Left ventricle myocardium superior (tissue), 1 donor: ENCODE measurements around the gene SNX8. TPM values are rescaled to one million over a fixed set of nuclear protein-coding genes. Genes with fewer than 3 reads are reported as not detected.

Experiments used
- ATAC-seq: fragments of 200-7000 bp; cut with Tn5 transposase; one replicate; pipeline ENCODE4 v1.9.1; 2020; ENCODE audit warnings: mild to moderate bottlenecking, moderate library complexity
- DNase-seq: peaks from one replicate; pipeline ENCODE4 v3.0.0-alpha.2; 2020
- intact Hi-C: fragments of 100-400 bp; cut with micrococcal nuclease; formaldehyde crosslinking; loops from one replicate; pipeline ENCODE4 v1.11.0; 2022
- total RNA-seq: library from RNA; stranded (reverse); fragmentation: NEBNext Ultra II Directional; extraction: Animal tissue kit (Norgen Biotek cat#: 25700); gene quantifications from one replicate; pipeline ENCODE4 v1.2.1, GENCODE V29; 2021
- donor health status: DM: no; HTN: yes; CAD: no; lungs with severe emphysema.

SNX8 gene
- total RNA-seq, 1 donor from 2014 or later = 16.7 TPM

DNA sequence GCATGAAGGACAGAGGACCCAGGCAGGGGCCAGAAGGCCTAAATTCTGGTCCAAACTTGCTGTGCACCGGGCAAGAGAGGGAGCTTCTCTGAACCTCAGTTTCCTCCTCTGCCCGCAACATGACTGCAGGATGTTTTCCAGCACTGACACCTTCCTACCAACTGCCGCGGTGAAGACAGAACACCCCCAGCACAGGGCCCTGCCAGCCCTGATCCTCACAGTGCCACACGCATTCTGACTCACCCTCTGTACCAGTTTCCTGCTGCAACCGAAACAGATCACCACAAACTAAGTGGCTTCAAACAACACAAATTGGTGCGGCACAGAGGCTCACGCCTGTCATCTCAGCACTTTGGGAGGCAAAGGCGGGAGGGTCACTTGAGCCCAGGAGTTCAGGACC lies 99.6 kb downstream of the SNX8 start:
- peak; percentile 5 for ATAC-seq
- DNase-seq = no peak
- intact Hi-C loops = no loop called here

DNA sequence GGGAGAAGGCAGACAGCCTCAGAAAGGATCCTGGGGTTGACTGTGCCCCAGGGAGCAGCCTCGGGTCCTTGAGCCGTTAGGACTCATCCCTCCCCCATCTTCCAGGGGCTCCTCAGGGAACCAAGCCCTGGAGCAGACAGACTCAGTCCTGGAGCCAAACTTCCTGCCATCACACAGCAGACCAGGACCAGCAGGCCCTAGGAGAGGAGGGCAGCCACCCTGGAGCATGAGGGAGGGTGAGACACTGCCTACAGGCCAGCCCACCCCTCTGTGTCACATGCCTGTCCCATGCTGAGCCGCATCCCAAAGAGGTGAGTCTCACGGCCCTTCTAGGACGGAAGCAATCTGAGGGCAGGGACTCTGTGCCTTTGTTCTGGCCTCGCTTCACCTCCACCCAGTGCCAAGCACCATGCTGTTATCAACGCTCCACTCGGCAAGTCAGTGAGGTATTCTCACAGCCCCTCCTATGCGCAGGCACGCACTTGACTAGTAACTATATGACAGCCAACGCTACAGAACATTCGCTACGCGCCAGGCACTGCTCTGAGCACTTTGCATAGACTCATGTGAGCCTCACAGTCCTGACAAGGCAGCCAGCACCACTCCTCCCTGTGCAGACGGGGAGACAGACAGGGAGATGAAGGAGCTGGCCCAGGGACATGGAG lies 100.6 kb downstream of the SNX8 start:
- DNase-seq (peak; percentile 86), ATAC-seq (peak; percentile 89)
- intact Hi-C loops = no loop called here

DNA sequence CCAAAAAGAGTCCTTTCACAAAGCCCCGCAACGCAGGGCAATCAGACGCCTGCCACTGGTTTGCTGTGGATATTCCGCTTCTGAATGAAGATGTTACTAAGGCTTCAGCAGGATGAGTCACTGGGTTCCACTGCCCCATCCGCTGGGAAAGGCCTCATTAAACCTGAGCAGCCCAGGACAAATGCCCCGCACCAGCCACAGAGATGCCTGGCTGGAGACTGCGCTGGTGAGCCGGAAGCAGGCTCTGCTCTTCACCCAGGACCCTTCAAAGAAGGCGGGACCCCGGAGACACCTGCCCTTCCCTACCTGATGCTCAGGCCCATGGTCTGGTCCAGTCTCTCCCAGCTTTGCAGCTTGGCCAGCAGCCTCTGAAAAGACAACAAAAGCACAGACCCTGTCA lies 101.3 kb downstream of the SNX8 start:
- ATAC-seq (no peak), DNase-seq (no peak)
- intact Hi-C loops = no loop called here

DNA sequence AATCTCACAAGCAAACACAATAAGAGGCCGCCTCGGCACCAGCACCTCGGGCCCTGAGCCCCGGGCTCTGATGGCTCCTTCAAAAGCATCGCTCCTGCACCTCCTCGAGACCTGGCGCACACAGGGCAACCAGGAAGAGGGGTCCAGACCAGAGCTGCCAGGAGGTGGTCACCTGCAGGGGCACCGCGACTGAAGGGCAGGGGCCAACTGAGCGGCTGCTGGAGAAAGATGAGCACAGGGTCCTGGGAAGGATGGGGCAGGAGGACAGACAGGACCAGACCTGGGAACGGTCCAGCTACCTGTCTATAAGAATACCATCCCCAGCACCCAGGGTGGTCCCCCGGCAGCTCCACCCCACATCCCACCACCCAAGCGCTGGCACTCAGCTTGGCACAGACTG lies 102.3 kb downstream of the SNX8 start:
- ATAC-seq = no peak
- intact Hi-C loops = no loop called here
- DNase-seq = no peak

DNA sequence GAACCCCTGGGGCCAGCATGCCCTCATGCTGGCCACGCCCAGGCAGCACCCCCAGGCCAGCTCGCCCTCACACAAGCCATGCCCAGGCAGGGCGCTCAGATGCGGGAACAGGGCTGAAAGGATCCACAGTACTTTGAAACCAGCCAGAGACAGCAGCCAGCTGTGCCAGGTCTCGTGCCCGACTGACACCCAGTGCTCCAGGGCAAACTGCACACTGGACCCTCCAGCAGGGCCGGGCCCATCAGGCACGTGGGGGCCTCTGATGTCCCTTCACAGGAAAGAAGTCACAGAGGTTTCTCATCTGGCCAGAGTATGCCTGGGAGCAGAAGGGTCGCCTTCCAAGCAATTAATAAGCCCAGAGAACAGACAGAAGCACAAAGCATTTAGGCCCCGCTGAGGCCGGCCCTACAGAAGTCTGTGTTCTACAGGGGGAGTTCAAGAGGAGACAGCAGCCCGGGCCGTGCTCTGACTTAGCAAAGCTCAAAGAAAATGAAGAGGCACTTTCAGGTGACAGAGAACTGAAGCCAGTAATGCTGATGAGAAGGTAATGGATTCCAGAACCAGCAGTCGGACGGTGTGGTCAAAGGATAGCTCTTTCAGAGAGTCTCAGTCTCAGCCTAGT lies 102.9 kb downstream of the SNX8 start:
- intact Hi-C loops = no loop called here
- no peak for ATAC-seq
- DNase-seq = no peak

DNA sequence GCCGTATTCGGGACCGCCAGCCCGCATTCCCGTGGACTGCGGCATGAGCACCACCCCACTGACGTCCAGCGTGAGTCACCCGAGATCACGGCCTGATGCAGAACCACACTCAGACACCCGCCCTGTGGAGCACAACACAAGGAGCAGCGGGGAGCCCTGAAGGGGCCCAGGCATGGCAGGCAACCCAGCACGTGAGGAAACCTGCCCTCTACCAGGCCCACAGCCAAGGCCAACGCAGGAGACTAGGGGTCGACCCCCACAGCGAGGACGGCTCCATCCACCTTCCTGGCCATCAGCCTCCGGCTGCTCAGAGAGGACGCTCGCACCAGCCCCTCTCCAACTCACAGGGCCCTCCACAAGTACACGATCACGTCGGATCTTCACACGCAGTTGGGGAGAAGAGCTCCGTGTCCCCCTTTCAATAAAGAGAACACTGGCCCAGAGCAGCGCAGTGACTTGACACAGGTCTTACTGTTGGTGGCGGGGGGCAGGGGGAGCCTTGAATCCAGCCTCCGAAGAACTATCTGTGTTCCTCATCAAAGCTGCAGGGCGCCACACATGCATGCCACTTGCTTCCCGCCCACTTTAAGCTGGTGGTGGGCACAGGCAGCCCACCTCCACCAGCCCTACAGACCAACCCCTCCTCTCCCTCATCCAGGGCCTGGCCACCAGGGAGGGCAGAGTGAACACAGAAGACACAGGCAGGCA lies 103.5 kb downstream of the SNX8 start:
- DNase-seq = no peak
- ATAC-seq = no peak
- intact Hi-C loops = no loop called here

DNA sequence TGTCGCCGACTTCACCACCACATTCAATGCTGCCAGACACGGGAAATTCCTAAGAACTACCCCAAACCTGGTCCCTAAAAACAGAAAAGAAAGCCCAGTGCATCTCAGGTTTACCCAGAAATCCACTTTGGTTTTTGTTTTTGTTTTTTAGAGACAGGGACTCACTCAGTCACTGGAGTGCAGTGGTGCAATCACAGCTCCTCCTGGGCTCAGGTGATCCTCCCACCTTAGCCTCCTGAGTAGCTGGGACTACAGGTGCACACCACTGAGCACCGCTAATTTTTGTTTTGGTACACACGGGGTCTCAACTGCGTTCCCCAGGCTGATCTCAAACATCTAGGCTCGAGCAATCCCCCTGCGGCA lies 104.3 kb downstream of the SNX8 start:
- intact Hi-C loops = no loop called here
- ATAC-seq (no peak), DNase-seq (no peak)

DNA sequence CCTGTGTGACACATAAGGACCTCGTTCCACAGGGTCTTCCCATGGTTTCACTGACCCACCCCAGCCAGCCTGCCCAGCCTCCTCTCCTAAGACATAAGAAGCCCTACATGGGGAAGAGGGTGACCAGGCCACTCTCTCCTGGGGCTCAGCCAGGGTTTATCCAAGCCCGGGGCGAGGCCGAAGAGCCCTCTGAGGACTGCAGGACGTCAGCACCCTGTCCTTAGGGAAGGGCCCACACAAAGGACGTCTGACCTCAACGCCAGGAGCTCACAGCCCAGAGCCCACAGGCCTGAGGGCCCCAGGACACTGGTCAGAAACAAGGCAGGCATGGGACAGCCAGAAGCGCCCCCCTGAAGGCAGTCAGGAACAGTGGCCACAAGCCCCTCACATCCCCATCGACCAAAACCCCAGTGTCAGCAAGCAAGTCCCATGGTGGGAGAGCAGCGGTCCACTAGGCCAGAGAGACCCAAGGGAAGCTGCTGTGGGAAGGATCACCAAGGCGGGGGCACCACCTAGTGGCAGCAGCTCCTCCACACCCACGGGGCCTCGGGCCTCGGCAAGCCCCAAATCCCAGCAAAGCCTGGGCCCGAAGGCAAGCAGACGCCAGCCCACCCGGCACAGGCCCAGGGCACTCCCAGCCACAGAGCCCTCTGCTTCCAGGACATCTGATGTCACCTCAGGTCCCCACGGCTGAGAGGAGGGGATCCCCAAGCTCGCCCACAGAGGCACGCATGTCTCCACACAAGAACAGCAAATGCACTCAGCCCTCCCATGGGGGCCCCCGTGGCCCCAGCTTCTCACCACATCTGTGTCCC lies 104.9 kb downstream of the SNX8 start:
- ATAC-seq = peak; percentile 53
- DNase-seq = peak; percentile 85
- intact Hi-C loops = no loop called here

DNA sequence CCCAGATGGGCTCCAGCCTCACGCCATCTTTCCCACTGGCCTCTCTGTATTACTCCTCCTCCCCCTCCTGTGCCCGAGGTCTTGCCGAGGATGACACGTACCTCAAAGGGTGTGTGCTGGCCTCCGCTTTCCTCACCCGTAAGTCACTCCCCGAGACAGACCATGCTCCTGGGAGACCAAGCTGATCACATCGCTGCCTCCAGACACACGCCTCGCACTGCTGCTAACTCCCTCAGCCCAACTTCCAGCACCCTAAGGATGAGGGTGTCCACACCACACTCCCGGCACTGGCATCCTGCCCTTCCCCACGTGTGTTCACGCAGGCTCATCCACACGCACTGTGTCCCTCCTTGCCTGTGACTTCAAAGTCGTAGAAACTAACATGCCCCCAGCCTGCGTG lies 105.5 kb downstream of the SNX8 start:
- DNase-seq (no peak), ATAC-seq (no peak)
- intact Hi-C loops = no loop called here

DNA sequence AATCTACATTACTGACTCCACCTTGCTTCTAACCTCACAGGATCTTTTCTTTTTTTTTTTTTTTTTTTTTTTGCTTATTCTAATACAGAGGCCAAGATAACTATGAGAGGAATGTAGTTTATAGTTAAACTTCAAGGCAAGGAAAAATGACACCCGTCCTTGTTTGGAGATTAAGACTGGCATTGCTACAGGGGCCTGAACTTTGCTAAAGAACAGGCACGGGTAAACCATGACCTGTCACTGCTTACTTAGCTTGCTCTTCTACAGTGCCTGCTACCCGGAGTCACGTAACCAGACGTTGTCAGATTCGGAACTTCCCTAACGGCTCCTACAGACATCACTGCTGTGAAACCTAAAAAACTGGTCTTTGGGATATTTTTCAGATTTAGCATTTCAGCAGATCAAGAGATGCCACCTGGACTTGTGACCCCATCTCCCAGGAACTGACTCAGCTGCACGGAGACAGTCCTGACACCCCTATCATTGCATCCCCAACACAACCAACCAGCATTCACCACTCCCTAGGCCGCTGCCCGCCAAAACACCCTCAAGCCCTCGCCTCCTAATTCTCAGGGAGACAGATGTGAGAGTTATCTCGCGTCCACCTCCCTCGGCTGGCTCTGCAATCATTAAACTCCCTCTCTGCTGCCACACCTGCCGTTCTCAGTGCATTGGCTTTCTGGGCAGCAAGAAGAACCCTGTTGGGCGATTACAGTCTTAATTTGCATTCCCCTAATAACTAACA lies 109.0 kb downstream of the SNX8 start:
- intact Hi-C loops = no loop called here
- ATAC-seq = no peak
- no peak for DNase-seq

DNA sequence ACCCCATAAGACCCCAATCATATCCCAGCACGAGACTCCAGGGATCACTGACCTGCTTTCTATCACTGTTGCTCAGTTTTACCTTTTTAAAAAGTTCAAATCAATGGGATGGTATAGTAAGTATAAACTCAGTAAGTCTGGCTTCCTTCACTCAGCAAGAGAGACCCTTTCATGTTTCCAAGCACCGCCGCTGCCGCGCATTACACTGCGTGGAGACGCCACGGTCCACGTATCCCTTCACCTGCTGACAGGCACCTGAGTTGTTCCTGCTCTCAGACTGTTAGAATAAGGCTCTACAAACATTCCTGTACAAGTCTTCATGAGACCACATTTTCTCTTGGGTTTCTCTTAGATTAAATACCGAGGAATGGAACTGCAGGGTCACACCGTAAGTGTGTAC lies 109.8 kb downstream of the SNX8 start:
- no peak for ATAC-seq
- intact Hi-C loops = no loop called here
- DNase-seq = no peak

DNA sequence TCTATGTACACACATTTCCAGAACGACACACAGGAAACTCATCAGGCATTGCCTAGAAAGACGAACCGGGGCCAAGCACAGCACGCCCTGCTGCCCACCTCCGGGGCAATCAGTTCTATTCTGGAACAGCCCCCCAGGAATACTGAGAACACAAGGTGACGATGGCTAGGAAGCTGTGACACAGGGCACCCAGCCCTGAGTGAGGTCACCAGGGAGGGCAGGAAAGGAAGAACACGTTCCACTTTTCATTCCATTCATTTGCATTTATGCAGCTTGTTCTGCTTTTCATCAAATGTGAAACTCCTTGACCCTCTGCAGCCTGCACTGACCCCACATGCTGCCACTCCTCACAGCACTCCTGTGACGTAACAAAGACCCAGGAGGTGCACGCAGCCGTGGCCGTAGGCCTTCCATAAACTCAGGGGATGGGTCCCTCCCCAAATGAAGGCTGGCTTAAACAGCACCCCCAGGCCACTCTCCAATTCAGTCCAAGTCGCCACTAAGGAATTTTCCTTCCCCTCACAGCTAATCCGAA lies 110.4 kb downstream of the SNX8 start:
- intact Hi-C loops = no loop called here
- no peak for DNase-seq
- ATAC-seq = peak; percentile 42

DNA sequence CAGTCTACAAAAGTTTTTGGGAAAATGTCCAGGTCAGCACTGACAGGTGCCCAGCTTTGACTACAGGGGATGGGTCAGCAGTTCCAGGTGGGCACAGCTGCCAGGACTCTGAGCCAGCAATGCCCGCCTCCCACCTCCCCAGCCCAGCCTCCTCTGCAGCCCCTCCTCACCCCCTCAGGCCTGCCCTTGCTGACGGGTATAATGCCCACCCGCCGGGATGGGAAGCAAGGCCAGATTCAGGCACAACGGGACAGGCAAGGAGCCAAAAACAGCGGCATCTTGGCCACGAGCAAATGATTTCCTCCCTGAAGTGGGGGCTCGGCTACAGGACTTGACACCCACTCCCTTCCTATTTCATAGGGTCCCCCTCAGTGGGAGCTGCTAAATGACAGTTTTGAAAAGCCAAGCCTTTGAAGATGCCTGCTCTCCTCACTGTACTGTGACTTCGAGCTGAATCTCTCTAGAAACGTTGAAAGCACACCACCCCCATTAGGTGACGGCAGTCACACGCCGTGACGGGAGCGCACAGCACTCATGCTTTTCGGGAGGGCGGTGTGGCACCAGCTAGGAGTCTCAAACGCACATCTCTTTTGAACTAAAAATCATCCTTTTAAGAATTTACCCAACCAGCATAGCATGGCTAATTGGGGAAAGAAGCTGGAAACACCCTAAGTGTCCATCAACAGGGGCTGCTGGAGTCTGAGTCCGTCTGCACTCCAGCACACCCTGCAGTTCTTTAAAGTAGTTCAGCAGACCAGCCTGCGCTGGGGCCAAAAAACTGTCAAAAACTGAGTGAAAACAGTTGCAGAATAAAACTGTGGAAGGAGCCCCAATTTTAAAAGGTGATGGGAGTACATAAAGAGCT lies 111.1 kb downstream of the SNX8 start:
- ATAC-seq = peak; percentile 28
- DNase-seq = no peak
- intact Hi-C loops = no loop called here

DNA sequence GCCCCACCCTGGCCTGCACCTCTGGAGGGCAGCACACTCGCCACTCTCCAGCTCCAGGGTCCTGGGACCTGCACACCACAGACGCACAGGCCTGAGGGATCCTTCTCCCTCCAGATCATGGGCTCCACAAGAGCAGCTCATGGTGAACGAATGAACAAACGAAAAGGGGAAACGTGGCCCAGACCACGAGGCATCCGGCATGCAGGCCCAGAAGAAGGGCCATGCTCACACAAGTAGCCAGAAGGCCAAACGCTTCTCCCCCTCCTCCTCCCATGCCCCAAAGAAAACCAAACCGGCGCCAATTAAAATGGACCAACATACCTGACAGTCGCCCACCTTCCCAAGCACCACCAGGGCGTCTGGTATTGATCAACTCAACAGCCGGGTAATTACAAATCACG lies 111.9 kb downstream of the SNX8 start:
- DNase-seq (no peak), ATAC-seq (no peak)
- intact Hi-C loops = no loop called here
